ENCODE data around the gene HOXD4. TPM values are rescaled to one million over a fixed set of nuclear protein-coding genes. Genes with fewer than 3 reads are reported as not detected.
A peak's percentile ranks its signal among the peaks of the same experiment; 100 is the strongest.

HOXD4 gene
- total RNA-seq, 1 donor, result 1.1 TPM

- peak; percentile 26 for DNase-seq (ENCODE audit: low read depth)
- no peak for TF ChIP-seq CTCF (IDR thresholded peaks at IDR 0.05; ENCODE audit: insufficient read depth, low read length)
- H3K4me3 ChIP-seq (ENCODE audit: low read depth, low read length), result peak within 1 kb of the TSS; percentile 9
Measured at GRCh38 chr2:176128982-176129796, 22.2 kb upstream of the HOXD4 start, which contains the start of gene HOXD8. Gene HOXD8, plus strand, starts transcription at chr2:176129705. Its CDS starts 662 bp downstream, at chr2:176130367.

GRCh38 chr2:176129813-176130146 is 21.6 kb upstream of the HOXD4 start:
- no peak for DNase-seq (ENCODE audit: low read depth)
- TF ChIP-seq CTCF (IDR thresholded peaks at IDR 0.05; ENCODE audit: insufficient read depth, low read length), result no peak
- no peak overlapping the region for H3K4me3 ChIP-seq (ENCODE audit: low read depth, low read length)

- TF ChIP-seq CTCF (IDR thresholded peaks at IDR 0.05; ENCODE audit: insufficient read depth, low read length), result no peak
- H3K4me3 ChIP-seq (ENCODE audit: low read depth, low read length), result no peak overlapping the region
- DNase-seq (ENCODE audit: low read depth), result no peak
Measured at GRCh38 chr2:176130147-176130956, 21.0 kb upstream of the HOXD4 start.

DNA sequence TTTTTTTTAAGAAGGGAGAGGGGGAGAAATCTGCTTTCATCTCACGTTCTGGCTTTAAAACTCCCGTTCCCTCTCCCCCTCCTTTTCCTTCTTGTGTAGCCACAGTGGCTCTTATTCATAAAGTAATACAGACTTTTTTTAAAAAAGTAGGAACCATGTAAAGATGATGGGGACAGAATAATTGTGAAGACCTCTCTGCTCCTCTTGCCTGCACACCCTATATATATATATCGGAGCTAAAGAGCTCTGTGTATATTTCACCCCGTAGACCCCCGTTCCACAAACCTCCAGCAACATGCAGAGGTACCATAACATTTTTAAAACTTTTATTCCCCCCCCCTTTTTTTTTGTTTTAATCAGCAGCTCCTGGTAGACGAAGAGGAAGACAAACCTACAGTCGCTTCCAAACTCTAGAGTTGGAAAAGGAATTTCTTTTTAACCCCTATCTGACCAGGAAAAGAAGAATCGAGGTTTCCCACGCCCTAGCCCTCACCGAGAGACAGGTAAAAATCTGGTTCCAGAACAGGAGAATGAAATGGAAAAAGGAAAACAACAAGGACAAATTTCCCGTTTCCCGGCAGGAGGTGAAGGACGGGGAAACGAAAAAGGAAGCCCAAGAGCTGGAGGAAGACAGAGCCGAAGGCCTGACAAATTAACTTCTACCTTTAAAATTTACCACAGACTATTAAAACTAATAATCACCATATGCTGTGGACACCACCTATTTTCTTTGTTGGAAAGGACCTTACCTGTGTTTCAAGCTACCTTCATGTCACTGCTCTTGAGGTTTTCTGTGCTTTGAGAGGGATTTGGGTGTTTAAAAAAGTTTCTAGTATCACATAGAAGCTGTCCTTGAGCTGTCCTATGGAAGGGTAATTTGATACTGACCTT is 20.1 kb upstream of the HOXD4 start:
- TF ChIP-seq CTCF (IDR thresholded peaks at IDR 0.05; ENCODE audit: insufficient read depth, low read length), result no peak
- DNase-seq (ENCODE audit: low read depth), result no peak
- H3K4me3 ChIP-seq (ENCODE audit: low read depth, low read length), result no peak overlapping the region

GRCh38 chr2:176131848-176132158 is 19.5 kb upstream of the HOXD4 start:
- no peak overlapping the region for H3K4me3 ChIP-seq (ENCODE audit: low read depth, low read length)
- TF ChIP-seq CTCF (IDR thresholded peaks at IDR 0.05; ENCODE audit: insufficient read depth, low read length), result no peak

More at GRCh38 chr2:176131848-176132158, 19.5 kb upstream of the HOXD4 start:
- no peak for DNase-seq (ENCODE audit: low read depth)
